ENCODE results near the gene FAM222B. TPM values are rescaled to one million over a fixed set of nuclear protein-coding genes. Genes with fewer than 3 reads are reported as not detected.

Gene FAM222B
- total RNA-seq, 4 donors from 2014 or later = 28.1 to 55.8 (median 44.6) TPM

- H3K9me3 ChIP-seq = no peaks in the 10 kb centered on the region
- no peak for DNase-seq
- H3K27me3 ChIP-seq = no peaks in the 10 kb centered on the region
- peak overlapping the region in 3 of 4 donors; percentile 52 to 85 (median 58) for H3K4me3 ChIP-seq
- H3K36me3 ChIP-seq = peaks cover 0 to 35% (median 0%) of the 10 kb centered on the region in 3 donors
- TF ChIP-seq POLR2A (IDR thresholded peaks at IDR 0.05) = no peak
- TF ChIP-seq CTCF (IDR thresholded peaks at IDR 0.05) = no peak
- peak overlapping the region; percentile 62 to 92 (median 90) for H3K27ac ChIP-seq
- peaks cover 9 to 38% (median 21%) of the 10 kb centered on the region in 4 donors for H3K4me1 ChIP-seq
Measured at GRCh38 chr17:28718333-28719020, 124.1 kb downstream of the FAM222B start.

GRCh38 chr17:28717578-28718332 is 124.8 kb downstream of the FAM222B start, which contains the start of gene RAB34:
TSS of gene RAB34 (minus strand) at chr17:28717868. CDS start at chr17:28717266, 602 bp downstream.
- Histone ChIP-seq H3K4me3 (peak within 1 kb of the TSS; percentile 44 to 58 (median 52)), H3K36me3 (peaks cover 0 to 28% (median 0%) of the 10 kb centered on the region in 3 donors), H3K9me3 (no peaks in the 10 kb centered on the region), H3K27me3 (no peaks in the 10 kb centered on the region), H3K27ac (peak within 1 kb of the TSS; percentile 62 to 92 (median 90)), H3K4me1 (peaks cover 9 to 38% (median 21%) of the 10 kb centered on the region in 4 donors)
- TF ChIP-seq POLR2A (IDR thresholded peaks at IDR 0.05) = no peak
- TF ChIP-seq CTCF (IDR thresholded peaks at IDR 0.05) = no peak
- peak in 2 of 3 donors; percentile 52 to 71 for DNase-seq

GRCh38 chr17:28716740-28717577 is 125.6 kb downstream of the FAM222B start:
- TF ChIP-seq POLR2A (IDR thresholded peaks at IDR 0.05) (no peak), CTCF (IDR thresholded peaks at IDR 0.05) (no peak)
- Histone ChIP-seq H3K4me3 (peak overlapping the region; percentile 44 to 58 (median 52)), H3K36me3 (peaks cover 0 to 20% (median 0%) of the 10 kb centered on the region in 3 donors), H3K9me3 (no peaks in the 10 kb centered on the region), H3K27me3 (no peaks in the 10 kb centered on the region), H3K4me1 (peaks cover 9 to 42% (median 19%) of the 10 kb centered on the region in 4 donors), H3K27ac (peak overlapping the region; percentile 62 to 92 (median 90))
- no peak for DNase-seq

- peaks cover 0 to 13% (median 0%) of the 10 kb centered on the region in 3 donors for H3K36me3 ChIP-seq
- no peak overlapping the region for H3K4me3 ChIP-seq
- no peaks in the 10 kb centered on the region for H3K27me3 ChIP-seq
- H3K4me1 ChIP-seq = peaks cover 0 to 35% (median 8%) of the 10 kb centered on the region in 4 donors
- TF ChIP-seq CTCF (IDR thresholded peaks at IDR 0.05) (no peak), POLR2A (IDR thresholded peaks at IDR 0.05) (no peak)
- no peak for DNase-seq
- H3K9me3 ChIP-seq = no peaks in the 10 kb centered on the region
- no peak overlapping the region for H3K27ac ChIP-seq
Measured at GRCh38 chr17:28715217-28715616, 127.4 kb downstream of the FAM222B start.

- H3K27me3 ChIP-seq = no peaks in the 10 kb centered on the region
- peaks cover 0 to 13% (median 0%) of the 10 kb centered on the region in 3 donors for H3K36me3 ChIP-seq
- H3K4me1 ChIP-seq = peaks cover 0 to 44% (median 7%) of the 10 kb centered on the region in 4 donors
- TF ChIP-seq POLR2A (IDR thresholded peaks at IDR 0.05) (no peak), CTCF (IDR thresholded peaks at IDR 0.05) (peak in 1 of 6 experiments; percentile 13)
- no peaks in the 10 kb centered on the region for H3K9me3 ChIP-seq
- H3K27ac ChIP-seq = no peak overlapping the region
- no peak for DNase-seq
- H3K4me3 ChIP-seq = no peak overlapping the region
Measured at GRCh38 chr17:28714281-28714680, 128.3 kb downstream of the FAM222B start.
